ENCODE data around the gene DNM3.

GRCh38 chr1:171917331-171917730 is 76.0 kb downstream of the DNM3 start:
- no peak for TF ChIP-seq CTCF (conservative IDR thresholded peaks at IDR 0.05; ENCODE audit: low read depth, low read length)
- TF ChIP-seq EZH2 (IDR thresholded peaks at IDR 0.05; ENCODE audit: borderline replicate concordance, low read depth, low read length, poor library complexity, severe bottlenecking) = no peak

All from A673 (cell line).